Endothelial cell of umbilical vein (primary cell): ENCODE measurements around the gene COL4A1. TPM values are rescaled to one million over a fixed set of nuclear protein-coding genes. Genes with fewer than 3 reads are reported as not detected.

Experiments used
- BruUV-seq: library from RNA; stranded (reverse); fragments of 400-500 nt; replicated peaks from 2 replicates; lab custom pipeline; 2021; lab: Mats Ljungman, UMichigan
- CTCF ChIA-PET: fragments of 300-600, 350-600 bp; sonication (Branson Sonifier 250); formaldehyde crosslinking; loops from one replicate; lab custom pipeline; 2021; ENCODE audit warnings: antibody characterized with exemption, inconsistent platforms; lab: Charles Lee
- POLR2A ChIA-PET: fragments of 300-600, 350-600 bp; sonication (Branson Sonifier 250); formaldehyde crosslinking; loops from one replicate; lab custom pipeline; 2021; ENCODE audit warnings: antibody characterized with exemption, inconsistent platforms; lab: Charles Lee
- DNase-seq: peaks from one replicate; pipeline ENCODE4 v3.0.0-alpha.2; 2011; ENCODE audit warnings: low read depth, low spot score
- FAIRE-seq: peaks from 2 replicates; lab custom pipeline; 2011; peaks lifted over from hg19 to GRCh38; lab: Jason Lieb, UNC
- H2AFZ ChIP-seq: 2 replicates; pipeline ENCODE4 v1.6.0; 2012; ENCODE audit warnings: low read depth, low read length, control low read depth, inconsistent platforms
- H3K27ac ChIP-seq: 2 replicates; pipeline ENCODE4 v1.5.1; 2011; ENCODE audit warnings: low read depth, mild to moderate bottlenecking, control low read depth, low read length, moderate library complexity; ENCODE audit not compliant: insufficient read depth
- H3K27me3 ChIP-seq, 2 experiments: 2 replicates each; pipeline versions ENCODE4 v1.6.0 to v1.6.1; 2011; ENCODE audit warnings: low read length in 2 of 2, mixed read lengths in 1 of 2; ENCODE audit not compliant: control insufficient read depth in 2 of 2, insufficient read depth in 2 of 2
- H3K36me3 ChIP-seq, 2 experiments: 2 replicates in 1 of 2; 3 replicates in 1 of 2; pipeline ENCODE4 v1.5.1; 2011; ENCODE audit warnings: low read length in 2 of 2, mild to moderate bottlenecking in 1 of 2, moderate library complexity in 1 of 2; ENCODE audit not compliant: control insufficient read depth in 2 of 2, insufficient read depth in 2 of 2; ENCODE audit errors: extremely low read depth in 1 of 2
- H3K4me1 ChIP-seq: 3 replicates; pipeline ENCODE4 v1.5.1; 2011; ENCODE audit warnings: mild to moderate bottlenecking, low read length; ENCODE audit not compliant: control insufficient read depth, insufficient read depth; ENCODE audit errors: extremely low read depth
- H3K4me2 ChIP-seq: 2 replicates; pipeline ENCODE4 v1.6.1; 2011; ENCODE audit warnings: low read length, control low read depth, mixed read lengths; ENCODE audit not compliant: insufficient read depth
- H3K4me3 ChIP-seq, 3 experiments: fragments of 200-600 bp in 1 of 3; sonication (generic), shearing (Covaris generic) in 1 of 3; replicated peaks in 1 of 3; 2 replicates each; pipeline ENCODE4 v1.5.1; 2011 to 2016; ENCODE audit warnings: control low read depth in 3 of 3, low read length in 3 of 3, mild to moderate bottlenecking in 2 of 3, inconsistent platforms in 1 of 3, low read depth in 1 of 3, moderate library complexity in 1 of 3; ENCODE audit not compliant: insufficient read depth in 1 of 3
- H3K79me2 ChIP-seq: 2 replicates; pipeline ENCODE4 v1.6.0; 2012; ENCODE audit warnings: low read length, inconsistent platforms; ENCODE audit not compliant: control insufficient read depth, insufficient read depth
- H3K9ac ChIP-seq: replicated peaks from 2 replicates; pipeline ENCODE3; 2011; ENCODE audit warnings: low read length, control low read depth; ENCODE audit not compliant: insufficient read depth; ENCODE audit errors: extremely low read depth
- H3K9me1 ChIP-seq: replicated peaks from 3 replicates; pipeline ENCODE4 v1.6.0; 2011; ENCODE audit warnings: mild to moderate bottlenecking, low read length; ENCODE audit not compliant: control insufficient read depth, insufficient read depth; ENCODE audit errors: extremely low read depth
- H3K9me3 ChIP-seq: replicated peaks from 2 replicates; pipeline ENCODE4 v1.5.1; 2012; ENCODE audit warnings: low read length, inconsistent platforms; ENCODE audit not compliant: control insufficient read depth, insufficient read depth
- H4K20me1 ChIP-seq: replicated peaks from 2 replicates; pipeline ENCODE3; 2011; ENCODE audit warnings: mild to moderate bottlenecking, low read length; ENCODE audit not compliant: control insufficient read depth, insufficient read depth; ENCODE audit errors: extremely low read depth
- CTCF ChIP-seq, 2 donors: IDR thresholded peaks; 1 replicate in 1 of 2; 2 replicates in 1 of 2; pipeline ENCODE4 v1.5.1; 2011; ENCODE audit warnings: low read length in 2 of 2, mild to moderate bottlenecking in 2 of 2, moderate library complexity in 2 of 2, control low read depth in 1 of 2, inconsistent platforms in 1 of 2, low read depth in 1 of 2; ENCODE audit not compliant: insufficient read depth in 1 of 2; ENCODE audit errors: extremely low read depth in 1 of 2
- EZH2 ChIP-seq: IDR thresholded peaks from 2 replicates; pipeline ENCODE4 v1.6.1; 2012; ENCODE audit warnings: borderline replicate concordance, low read depth, mild to moderate bottlenecking, moderate library complexity, low read length, inconsistent platforms; ENCODE audit not compliant: severe bottlenecking
- FOS ChIP-seq: IDR thresholded peaks from 2 replicates; pipeline ENCODE4 v1.6.1; 2011; ENCODE audit warnings: mild to moderate bottlenecking, low read length, moderate library complexity, borderline replicate concordance; ENCODE audit not compliant: insufficient read depth
- GATA2 ChIP-seq: IDR thresholded peaks from 2 replicates; pipeline ENCODE4 v1.7.0; 2011; ENCODE audit warnings: low read depth, mild to moderate bottlenecking, moderate library complexity, mixed read lengths, low read length; ENCODE audit not compliant: insufficient read length, insufficient read depth
- JUN ChIP-seq: IDR thresholded peaks from 2 replicates; pipeline ENCODE4 v1.6.1; 2011; ENCODE audit warnings: borderline replicate concordance, low read depth; ENCODE audit not compliant: insufficient read length, insufficient read depth
- MYC ChIP-seq: IDR thresholded peaks from one replicate; pipeline ENCODE4 v1.6.1; 2011; ENCODE audit warnings: mild to moderate bottlenecking, low read depth, low read length
- POLR2A ChIP-seq: IDR thresholded peaks from 2 replicates; pipeline ENCODE4 v1.6.1; 2012; ENCODE audit warnings: low read depth, mild to moderate bottlenecking, control low read depth, low read length
- POLR2AphosphoS5 ChIP-seq: IDR thresholded peaks from 2 replicates; pipeline ENCODE4 v1.6.1; 2012; ENCODE audit warnings: low read depth, mild to moderate bottlenecking, control low read depth, low read length, moderate library complexity; ENCODE audit not compliant: insufficient read depth
- dilution Hi-C: fragments of 300-500 bp; cut with MboI; formaldehyde crosslinking; loops from one replicate; pipeline ENCODE4 v1.15.0; 2019; ENCODE audit warnings: low sequenced_read_pairs; ENCODE audit not compliant: extremely low pct_ligation_motif_present
- intact Hi-C: fragments of 100-400 bp; cut with micrococcal nuclease; formaldehyde crosslinking; loops from one replicate; pipeline ENCODE4 v1.10.0; 2022
- polyA plus RNA-seq, 4 experiments: library from polyadenylated mRNA; depleted of rRNA in 3 of 4; stranded (reverse) in 3 of 4; unstranded in 1 of 4; fragments of >200 nt; gene quantifications; 2 replicates each; pipeline versions ENCODE4 v1.2.1 to v1.2.3, GENCODE V29; 2011 to 2012; ENCODE audit warnings: missing spikeins in 1 of 4
- total RNA-seq: library from RNA; stranded (reverse); gene quantifications from 2 replicates; pipeline ENCODE4 v1.2.3, GENCODE V29; 2021
- TF ChIP-seq, protein P1 (sequence below): IDR thresholded peaks from 2 replicates; pipeline ENCODE4 v1.6.1; 2011; ENCODE audit not compliant: insufficient read depth, insufficient read length

Gene COL4A1
- total and polyA plus RNA-seq, 2 donors (not counting 3 experiments of a cell fraction or from before 2014, with no cell fraction given), result 384 to 1,119 TPM

- DNase-seq (no peak), FAIRE-seq (no peak)
- TF ChIP-seq POLR2AphosphoS5 (no peak), EZH2 (no peak), GATA2 (no peak), POLR2A (no peak), JUN (no peak), FOS (no peak), MYC (no peak), CTCF (IDR thresholded peaks at IDR 0.05; ENCODE audit: extremely low read depth in 1 of 2, insufficient read depth in 1 of 2, low read depth in 1 of 2, low read length in 2 of 2) (no peak)
- TF ChIP-seq, protein P1, sequence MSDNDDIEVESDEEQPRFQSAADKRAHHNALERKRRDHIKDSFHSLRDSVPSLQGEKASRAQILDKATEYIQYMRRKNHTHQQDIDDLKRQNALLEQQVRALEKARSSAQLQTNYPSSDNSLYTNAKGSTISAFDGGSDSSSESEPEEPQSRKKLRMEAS, result no peak
- no peaks in the 10 kb centered on the region for H3K79me2 ChIP-seq
- no peaks in the 10 kb centered on the region for H3K9me3 ChIP-seq
- H3K4me3 ChIP-seq, result no peak overlapping the region
- H4K20me1 ChIP-seq, result no peaks in the 10 kb centered on the region
- no peak overlapping the region for H3K4me2 ChIP-seq
- H2AFZ ChIP-seq, result no peak overlapping the region
- dilution Hi-C loops, result no loop called here
- CTCF ChIA-PET, result no interaction called here
- no TSS peak for BruUV-seq
- intact Hi-C loops, result no loop called here
- POLR2A ChIA-PET, result no interaction called here
- no peaks in the 10 kb centered on the region for H3K9me1 ChIP-seq
- no peaks in the 10 kb centered on the region for H3K27me3 ChIP-seq
- peaks cover 3% of the 10 kb centered on the region for H3K4me1 ChIP-seq
- H3K36me3 ChIP-seq, result peaks cover 32 to 41% of the 10 kb centered on the region in 2 experiments
- H3K9ac ChIP-seq, result no peak overlapping the region
- no peak overlapping the region for H3K27ac ChIP-seq
These were observed 143.9 kb downstream of the COL4A1 start for GRCh38 chr13:110162866-110163658.
